ENCODE data around the gene TPRN.

Gene TPRN

GRCh38 chr9:137147793-137148160 lies 52.8 kb downstream of the TPRN start:
- no peak overlapping the region for H3K27ac ChIP-seq
- POLR2A ChIA-PET (ENCODE audit: low non-redundant PET): no interaction called here
- no peak for DNase-seq (ENCODE audit: low spot score)
- TF ChIP-seq CTCF (conservative IDR thresholded peaks at IDR 0.05; ENCODE audit: low read depth): no peak
- CTCF ChIA-PET: no interaction called here

GRCh38 chr9:137147091-137147792 lies 53.3 kb downstream of the TPRN start:
- ChIA-PET CTCF (no interaction called here), POLR2A (ENCODE audit: low non-redundant PET) (no interaction called here)
- no peak for DNase-seq (ENCODE audit: low spot score)
- H3K27ac ChIP-seq: no peak overlapping the region
- TF ChIP-seq CTCF (conservative IDR thresholded peaks at IDR 0.05; ENCODE audit: low read depth): no peak

- H3K27ac ChIP-seq: no peak overlapping the region
- POLR2A ChIA-PET (ENCODE audit: low non-redundant PET): no interaction called here
- CTCF ChIA-PET: interaction anchor here (1.2 kb wide), 1 partner anchor 30 kb away, joined by 3 read pairs; no protein-coding TSS in a partner anchor
- no peak for TF ChIP-seq CTCF (conservative IDR thresholded peaks at IDR 0.05; ENCODE audit: low read depth)
- no peak for DNase-seq (ENCODE audit: low spot score)
Observed at GRCh38 chr9:137146527-137146918, 54.0 kb downstream of the TPRN start.

- H3K27ac ChIP-seq: no peak overlapping the region
- ChIA-PET CTCF (interaction anchor here (1.2 kb wide), 1 partner anchor 31 kb away, joined by 3 read pairs; no protein-coding TSS in a partner anchor), POLR2A (ENCODE audit: low non-redundant PET) (no interaction called here)
- DNase-seq (ENCODE audit: low spot score): no peak
- no peak for TF ChIP-seq CTCF (conservative IDR thresholded peaks at IDR 0.05; ENCODE audit: low read depth)
Observed at GRCh38 chr9:137145731-137146526, 54.6 kb downstream of the TPRN start.

GRCh38 chr9:137143459-137143858 lies 57.1 kb downstream of the TPRN start:
- TF ChIP-seq CTCF (conservative IDR thresholded peaks at IDR 0.05; ENCODE audit: low read depth): no peak
- ChIA-PET CTCF (interaction anchor here (1.3 kb wide), 1 partner anchor 93 kb away, joined by 3 read pairs; no protein-coding TSS in a partner anchor), POLR2A (ENCODE audit: low non-redundant PET) (no interaction called here)
- DNase-seq (ENCODE audit: low spot score): no peak
- H3K27ac ChIP-seq: no peak overlapping the region

- no peak overlapping the region for H3K27ac ChIP-seq
- CTCF ChIA-PET: no interaction called here
- TF ChIP-seq CTCF (conservative IDR thresholded peaks at IDR 0.05; ENCODE audit: low read depth): no peak
- no peak for DNase-seq (ENCODE audit: low spot score)
- POLR2A ChIA-PET (ENCODE audit: low non-redundant PET): no interaction called here
Observed at GRCh38 chr9:137141976-137142936, 58.3 kb downstream of the TPRN start.
